H1 (cell line): ENCODE data around the gene FOXN1.
"Not testable (repeated sequence)": the region's sequence is repeated elsewhere in the genome, so short reads cannot be mapped to it uniquely, and the experiment has no call there.

Experiments
- SIN3A ChIP-seq, 2 experiments: IDR thresholded peaks in 1 of 2; conservative IDR thresholded peaks in 1 of 2; 2 replicates each; pipeline ENCODE4 v1.6.1; 2011 to 2012; ENCODE audit warnings: low read length in 2 of 2, improper control_type of control experiment in 1 of 2, low read depth in 1 of 2, mild to moderate bottlenecking in 1 of 2
- TF ChIP-seq, protein P1 (sequence below), 3 experiments: IDR thresholded peaks; 1 replicate in 2 of 3; 2 replicates in 1 of 3; pipeline versions ENCODE4 v1.5.1 to v1.6.1; 2011; ENCODE audit warnings: low read length in 3 of 3, mild to moderate bottlenecking in 3 of 3, inconsistent platforms in 2 of 3, low read depth in 1 of 3, moderate library complexity in 1 of 3; ENCODE audit not compliant: insufficient read depth in 1 of 3; ENCODE audit errors: control extremely low read depth in 1 of 3

GRCh38 chr17:28468033-28468735 is 38.0 kb upstream of the FOXN1 start:
- TF ChIP-seq, protein P1, sequence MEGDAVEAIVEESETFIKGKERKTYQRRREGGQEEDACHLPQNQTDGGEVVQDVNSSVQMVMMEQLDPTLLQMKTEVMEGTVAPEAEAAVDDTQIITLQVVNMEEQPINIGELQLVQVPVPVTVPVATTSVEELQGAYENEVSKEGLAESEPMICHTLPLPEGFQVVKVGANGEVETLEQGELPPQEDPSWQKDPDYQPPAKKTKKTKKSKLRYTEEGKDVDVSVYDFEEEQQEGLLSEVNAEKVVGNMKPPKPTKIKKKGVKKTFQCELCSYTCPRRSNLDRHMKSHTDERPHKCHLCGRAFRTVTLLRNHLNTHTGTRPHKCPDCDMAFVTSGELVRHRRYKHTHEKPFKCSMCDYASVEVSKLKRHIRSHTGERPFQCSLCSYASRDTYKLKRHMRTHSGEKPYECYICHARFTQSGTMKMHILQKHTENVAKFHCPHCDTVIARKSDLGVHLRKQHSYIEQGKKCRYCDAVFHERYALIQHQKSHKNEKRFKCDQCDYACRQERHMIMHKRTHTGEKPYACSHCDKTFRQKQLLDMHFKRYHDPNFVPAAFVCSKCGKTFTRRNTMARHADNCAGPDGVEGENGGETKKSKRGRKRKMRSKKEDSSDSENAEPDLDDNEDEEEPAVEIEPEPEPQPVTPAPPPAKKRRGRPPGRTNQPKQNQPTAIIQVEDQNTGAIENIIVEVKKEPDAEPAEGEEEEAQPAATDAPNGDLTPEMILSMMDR (IDR thresholded peaks at IDR 0.05; ENCODE audit: control extremely low read depth in 1 of 3, insufficient read depth in 1 of 3, low read depth in 1 of 3, low read length in 3 of 3): not testable (repeated sequence)
- TF ChIP-seq SIN3A (conservative IDR thresholded peaks at IDR 0.05 in 1 of 2, IDR thresholded peaks at IDR 0.05 in 1 of 2; ENCODE audit: low read depth in 1 of 2, low read length in 2 of 2): not testable (repeated sequence)
